NT2/D1 (cell line): ENCODE measurements around the gene ING5.

Experiments used
- SUZ12 ChIP-seq: IDR thresholded peaks from 2 replicates; pipeline ENCODE4 v1.6.1; 2011; ENCODE audit not compliant: insufficient read length, insufficient read depth; ENCODE audit errors: extremely low read depth
- YY1 ChIP-seq: IDR thresholded peaks from 2 replicates; pipeline ENCODE4 v1.6.1; 2011; ENCODE audit not compliant: insufficient read length, insufficient read depth
- ZNF274 ChIP-seq: IDR thresholded peaks from 2 replicates; pipeline ENCODE4 v1.6.1; 2011; ENCODE audit warnings: mild to moderate bottlenecking, low read depth, low read length

GRCh38 chr2:241754042-241754441 lies 52.2 kb downstream of the ING5 start:
- TF ChIP-seq SUZ12 = no peak
- no peak for TF ChIP-seq ZNF274
- no peak for TF ChIP-seq YY1
